GM04504 (cell line): ENCODE measurements around the gene MAPK4.

Source experiments
- DNase-seq: peaks from one replicate; pipeline ENCODE4 v3.0.0-alpha.2; 2012; ENCODE audit warnings: low read depth

The MAPK4 gene

GRCh38 chr18:50623694-50624352, 63.9 kb downstream of the MAPK4 start:
- DNase-seq: no peak

- DNase-seq: no peak
Measured at GRCh38 chr18:50624981-50625380, 65.1 kb downstream of the MAPK4 start.

- no peak for DNase-seq
Measured at GRCh38 chr18:50626317-50626716, 66.4 kb downstream of the MAPK4 start.

- no peak for DNase-seq
Measured at GRCh38 chr18:50627594-50628532, 68.0 kb downstream of the MAPK4 start.

- DNase-seq: no peak
Measured at GRCh38 chr18:50628533-50628905, 68.6 kb downstream of the MAPK4 start.

GRCh38 chr18:50629148-50629631, 69.3 kb downstream of the MAPK4 start:
- DNase-seq: no peak

- DNase-seq: no peak
Measured at GRCh38 chr18:50630895-50631294, 71.0 kb downstream of the MAPK4 start.

- DNase-seq: no peak
Measured at GRCh38 chr18:50632895-50633515, 73.1 kb downstream of the MAPK4 start.

GRCh38 chr18:50633992-50634391, 74.1 kb downstream of the MAPK4 start:
- no peak for DNase-seq

GRCh38 chr18:50636366-50637057, 76.6 kb downstream of the MAPK4 start:
- DNase-seq: no peak

- no peak for DNase-seq
Measured at GRCh38 chr18:50638016-50638883, 78.4 kb downstream of the MAPK4 start.

- no peak for DNase-seq
Measured at GRCh38 chr18:50638884-50639420, 79.1 kb downstream of the MAPK4 start.

GRCh38 chr18:50639711-50640110, 79.8 kb downstream of the MAPK4 start:
- no peak for DNase-seq

- no peak for DNase-seq
Measured at GRCh38 chr18:50642439-50642838, 82.6 kb downstream of the MAPK4 start.

GRCh38 chr18:50644146-50644545, 84.3 kb downstream of the MAPK4 start:
- no peak for DNase-seq

- no peak for DNase-seq
Measured at GRCh38 chr18:50644807-50645206, 84.9 kb downstream of the MAPK4 start.

- no peak for DNase-seq
Measured at GRCh38 chr18:50647237-50647636, 87.3 kb downstream of the MAPK4 start.

GRCh38 chr18:50647792-50648191, 87.9 kb downstream of the MAPK4 start:
- DNase-seq: no peak

- DNase-seq: no peak
Measured at GRCh38 chr18:50649821-50650220, 89.9 kb downstream of the MAPK4 start.

- no peak for DNase-seq
Measured at GRCh38 chr18:50651334-50651733, 91.4 kb downstream of the MAPK4 start.
